NCI-H2029 (cell line): Measurements from ENCODE around the gene CYTH1.

Experiments used
- DNase-seq: peaks from one replicate; lab custom pipeline; 2025; lab: John Stamatoyannopoulos, UW

The CYTH1 gene

DNA sequence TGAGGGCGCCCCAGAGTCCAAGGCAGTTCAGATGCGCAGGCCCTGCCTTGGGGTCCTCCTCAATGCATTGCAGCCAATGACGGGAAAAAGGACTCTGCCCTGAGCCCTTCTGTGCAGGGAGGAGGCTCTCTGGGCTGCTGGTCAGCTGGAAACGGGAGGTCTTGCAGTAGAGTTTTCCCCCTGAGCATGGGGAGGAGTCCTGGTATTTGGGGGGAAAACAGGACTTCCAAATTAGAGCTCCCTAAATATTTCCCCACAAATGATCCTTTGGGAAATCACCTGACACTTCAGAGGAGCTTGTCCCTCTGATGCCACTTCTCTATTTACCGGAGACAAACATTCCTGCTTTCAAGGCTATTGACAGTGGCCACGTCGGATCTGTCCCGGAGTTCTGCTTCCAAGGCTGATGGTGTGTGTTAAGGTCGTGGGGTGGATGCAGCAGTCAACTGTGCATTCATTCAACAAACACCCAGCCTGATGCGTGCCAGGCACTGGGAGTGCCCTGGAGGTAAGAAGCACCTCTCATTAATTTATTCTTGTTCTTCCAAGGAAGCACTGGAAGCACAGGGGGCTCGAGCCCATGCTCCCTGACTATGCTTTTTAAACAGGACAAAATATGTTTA lies 131.9 kb downstream of the CYTH1 start:
- no peak for DNase-seq

DNA sequence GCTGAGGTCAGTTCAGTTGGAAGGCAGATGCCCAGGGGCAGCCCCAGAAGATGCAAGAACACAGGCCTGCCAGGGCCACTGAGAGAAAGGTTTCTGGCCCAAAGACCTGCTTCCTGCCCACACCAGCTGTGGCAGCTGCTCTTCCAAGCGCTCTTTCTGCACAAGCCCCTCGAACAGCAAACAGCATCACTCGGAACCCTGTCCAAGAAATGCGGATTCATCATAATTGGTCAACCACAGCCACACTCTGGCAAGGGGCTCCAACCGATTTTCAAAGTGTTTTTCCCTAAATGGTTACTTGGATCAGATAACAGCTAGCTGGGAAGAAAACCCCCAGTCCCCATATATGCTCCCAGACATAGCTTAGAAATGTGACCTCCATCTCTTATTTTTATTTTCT lies 133.8 kb downstream of the CYTH1 start:
- no peak for DNase-seq

DNA sequence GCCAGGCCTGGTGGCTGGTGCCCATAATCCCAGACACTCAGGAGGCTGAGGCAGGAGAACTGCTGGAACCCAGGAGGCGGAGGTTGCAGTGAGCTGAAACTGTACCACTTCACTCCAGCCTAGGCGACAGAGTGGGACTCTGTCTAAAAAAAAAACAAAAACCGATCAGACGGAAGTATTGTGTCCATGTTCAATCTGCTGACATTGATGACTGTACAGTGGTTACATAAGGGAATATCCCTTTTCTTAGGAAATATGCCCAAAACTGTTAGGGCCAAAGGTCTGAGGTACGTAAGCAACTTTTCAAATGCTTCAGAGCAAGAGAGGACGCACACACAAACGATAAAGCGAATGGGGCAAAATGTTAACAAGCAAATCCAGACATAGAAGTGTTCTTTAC lies 135.0 kb downstream of the CYTH1 start:
- no peak for DNase-seq

DNA sequence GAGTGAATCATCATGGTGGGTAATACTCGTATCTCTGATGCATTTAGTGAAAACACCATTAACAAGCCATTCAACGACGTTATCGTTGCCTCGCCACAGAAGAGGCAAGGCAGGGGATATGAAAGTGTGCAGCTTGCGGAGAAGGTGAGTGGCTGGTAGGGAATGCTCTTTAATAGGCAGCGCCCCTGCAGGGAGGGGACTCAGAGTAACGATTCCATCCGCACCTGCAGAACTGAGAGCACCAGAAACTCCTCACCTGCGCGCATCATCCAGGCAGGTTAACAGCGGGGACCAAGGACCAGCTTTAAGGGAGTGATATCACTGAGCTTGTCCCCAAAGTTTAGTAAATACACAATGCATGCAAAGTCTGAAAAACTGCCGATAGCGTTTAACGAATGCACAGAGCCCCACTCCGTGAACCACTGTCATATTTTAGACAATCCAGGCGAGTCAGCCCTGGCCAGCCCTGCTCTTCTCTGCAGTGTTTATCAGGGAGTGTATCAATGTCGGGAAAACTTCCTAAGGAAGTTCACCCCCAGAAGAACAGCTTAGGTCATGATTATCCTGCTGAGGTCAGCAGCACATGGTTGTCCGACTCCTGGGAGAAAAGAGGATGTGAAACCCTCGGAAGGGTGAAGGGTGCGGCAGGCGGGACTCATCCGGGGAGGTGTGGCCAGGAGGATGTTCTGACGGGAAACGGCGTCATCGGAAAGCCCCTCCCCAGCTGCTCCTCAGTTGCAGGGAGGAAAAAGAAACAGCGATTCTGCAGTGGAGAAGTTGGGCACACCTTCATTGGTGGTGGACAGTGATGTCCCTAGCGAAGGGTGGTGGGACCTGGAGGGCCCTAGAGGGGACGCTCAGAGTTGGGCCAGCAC lies 136.4 kb downstream of the CYTH1 start:
- no peak for DNase-seq

DNA sequence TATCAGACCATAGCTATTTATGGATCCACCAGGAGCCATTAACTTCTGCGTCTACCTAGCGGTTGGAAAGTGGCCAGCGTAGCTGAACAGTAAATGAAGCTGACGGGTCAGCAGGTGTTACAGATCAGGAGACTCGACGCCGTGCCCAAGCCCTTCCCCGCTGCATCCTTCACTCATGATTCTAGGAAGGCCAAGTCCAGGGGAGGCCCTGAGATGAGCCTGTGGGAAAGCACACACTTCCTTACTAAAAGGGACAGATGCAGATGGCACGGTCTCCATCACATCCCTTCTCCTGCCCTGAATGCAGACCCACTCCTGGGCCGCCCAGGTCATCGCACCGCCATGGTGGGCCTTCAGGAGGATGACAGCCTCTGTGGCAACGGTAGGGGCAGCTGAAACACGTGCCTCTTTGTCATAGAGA lies 137.1 kb downstream of the CYTH1 start:
- no peak for DNase-seq

DNA sequence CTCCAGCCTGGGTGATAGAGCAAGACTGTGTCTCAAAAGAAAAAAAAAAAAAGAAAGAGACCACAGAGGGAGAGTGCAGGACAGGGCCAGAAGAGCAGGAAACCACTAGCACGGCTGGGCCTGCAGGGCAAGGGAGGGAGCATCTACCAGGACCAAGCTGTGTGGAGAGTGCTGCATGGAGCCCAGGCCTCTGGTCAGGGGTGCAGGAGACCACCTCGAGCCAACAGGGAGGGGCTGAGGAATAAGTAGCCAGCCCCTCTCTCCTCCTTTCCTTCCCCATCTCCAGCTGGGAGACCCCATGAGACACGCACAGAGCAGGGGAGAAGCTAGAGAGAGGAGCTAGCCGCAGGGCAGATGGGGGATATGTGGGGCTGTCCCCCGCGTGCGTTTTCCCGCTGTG lies 137.8 kb downstream of the CYTH1 start:
- DNase-seq, result no peak

DNA sequence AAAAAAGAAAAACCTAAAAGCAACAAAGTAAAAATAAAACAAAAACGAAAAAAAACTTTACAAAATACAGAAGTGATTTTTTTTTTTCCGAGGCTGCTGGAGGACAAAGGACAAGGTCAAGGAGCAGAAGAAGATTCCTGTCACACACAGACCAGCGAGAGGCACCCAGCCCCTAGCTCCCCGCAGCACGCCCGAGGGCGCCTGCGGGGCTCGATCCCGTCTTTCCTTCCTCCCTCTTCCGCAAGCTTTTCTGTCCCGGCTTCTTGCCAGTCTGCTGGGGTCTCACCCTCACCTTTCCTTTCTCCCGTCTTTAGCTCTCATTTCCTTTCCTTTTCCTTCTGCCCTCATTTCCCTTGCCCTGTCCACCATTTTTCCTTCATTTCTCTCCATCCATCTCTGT lies 138.7 kb downstream of the CYTH1 start:
- DNase-seq, result no peak

DNA sequence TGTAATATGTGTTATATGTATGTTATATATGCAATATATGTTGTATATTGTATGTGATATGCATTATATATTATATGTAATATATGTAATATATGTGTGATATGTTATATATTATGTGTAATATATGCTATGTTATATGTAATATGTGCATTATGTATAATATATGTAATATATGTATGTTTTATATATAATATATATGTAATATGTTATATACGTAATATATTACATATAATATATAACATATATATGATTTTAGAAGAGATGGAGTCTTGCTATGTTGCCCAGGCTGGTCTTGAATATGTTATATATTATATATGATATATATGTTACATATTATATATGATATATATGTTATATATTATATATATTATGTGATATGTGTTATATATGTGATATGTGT lies 139.4 kb downstream of the CYTH1 start:
- no peak for DNase-seq

DNA sequence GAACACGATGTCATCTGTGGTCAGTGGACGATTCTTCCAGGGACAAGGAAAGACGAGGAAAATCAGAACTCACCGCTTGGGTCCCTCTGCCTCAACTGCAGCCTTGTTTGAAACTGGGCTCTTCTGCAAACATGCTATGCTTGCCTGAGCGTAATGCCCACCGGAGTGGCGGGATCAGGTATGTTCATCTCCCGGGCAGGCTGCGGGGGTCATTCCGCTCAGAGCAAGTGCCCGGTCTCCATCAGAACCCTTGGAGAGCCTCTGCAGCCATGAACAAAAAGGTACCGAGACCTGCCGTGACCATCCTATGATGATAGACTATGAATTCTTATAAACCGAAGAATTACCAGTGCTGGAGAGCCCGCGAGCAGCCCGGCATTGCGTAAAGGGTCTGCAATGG lies 140.4 kb downstream of the CYTH1 start:
- no peak for DNase-seq

DNA sequence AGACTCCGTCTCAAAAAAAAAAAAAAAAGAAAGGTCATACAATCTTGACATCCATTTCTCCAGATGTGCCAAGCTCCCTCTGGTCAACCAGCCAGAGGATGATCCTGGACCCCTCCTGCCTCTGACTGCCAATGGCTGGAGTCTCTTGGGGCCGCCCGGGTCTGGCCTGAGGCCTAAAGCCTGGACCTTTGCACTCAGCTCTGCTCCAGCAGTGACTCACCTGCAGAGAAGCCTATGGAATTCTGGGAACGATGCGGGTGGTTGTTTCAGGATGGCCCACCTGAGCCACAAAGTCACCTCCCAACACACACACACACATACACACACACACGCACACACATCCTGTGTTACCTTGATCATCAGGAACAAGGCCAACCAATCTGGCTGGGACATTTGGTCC lies 140.8 kb downstream of the CYTH1 start:
- no peak for DNase-seq

DNA sequence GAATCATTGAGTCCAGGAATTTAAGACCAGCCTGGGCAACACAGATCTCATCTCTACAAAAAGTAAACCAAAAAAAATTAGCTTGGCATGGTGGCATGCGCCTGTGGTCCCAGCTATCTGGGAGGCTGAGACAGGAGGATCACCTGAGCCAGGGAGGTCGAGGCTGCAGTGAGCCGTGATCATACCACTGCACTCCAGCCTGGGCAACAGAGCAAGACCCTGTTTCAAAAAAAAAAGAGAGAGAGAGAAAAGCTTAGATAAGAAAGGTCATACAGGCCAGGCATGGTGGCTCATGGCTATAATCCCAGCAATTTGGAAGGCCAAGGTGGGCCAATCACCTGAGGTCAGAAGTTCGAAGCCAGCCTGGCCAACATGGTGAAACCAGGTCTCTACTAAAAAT lies 141.4 kb downstream of the CYTH1 start:
- no peak for DNase-seq

DNA sequence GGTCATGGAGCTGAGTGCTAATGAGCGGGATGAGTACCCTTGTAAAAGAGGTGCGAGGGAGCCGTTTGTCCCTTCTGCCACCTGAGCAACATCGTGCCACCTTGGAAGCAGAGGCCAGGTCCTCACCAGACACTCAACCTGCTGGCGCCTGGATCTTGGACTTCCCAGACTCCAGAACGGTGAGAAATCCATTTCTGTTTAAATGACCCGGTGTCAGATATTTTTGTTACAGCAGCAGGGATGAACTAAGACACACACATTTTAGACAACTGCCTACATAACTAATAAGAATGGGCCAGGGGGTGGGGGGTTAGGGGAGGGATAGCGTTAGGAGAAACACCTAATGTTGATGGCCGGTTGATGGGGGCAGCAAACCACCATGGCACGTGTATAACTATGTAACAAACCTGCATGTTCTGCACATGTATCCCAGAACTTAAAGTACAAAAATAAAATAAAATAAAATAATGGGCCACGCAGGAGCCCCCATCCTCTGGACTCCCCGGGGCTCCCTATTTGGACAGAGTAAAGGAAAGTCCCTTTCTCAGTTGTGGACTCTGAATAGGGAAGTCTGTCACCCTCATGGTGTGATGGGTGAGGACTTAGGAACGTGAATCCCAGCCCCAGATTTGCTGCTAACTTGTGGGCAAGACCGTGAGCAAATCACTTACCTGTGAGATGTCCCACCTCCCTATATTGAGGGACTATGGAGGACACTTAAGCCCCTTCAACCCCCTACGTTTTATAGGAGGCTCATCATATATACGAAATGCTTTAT lies 144.2 kb downstream of the CYTH1 start:
- DNase-seq, result no peak

DNA sequence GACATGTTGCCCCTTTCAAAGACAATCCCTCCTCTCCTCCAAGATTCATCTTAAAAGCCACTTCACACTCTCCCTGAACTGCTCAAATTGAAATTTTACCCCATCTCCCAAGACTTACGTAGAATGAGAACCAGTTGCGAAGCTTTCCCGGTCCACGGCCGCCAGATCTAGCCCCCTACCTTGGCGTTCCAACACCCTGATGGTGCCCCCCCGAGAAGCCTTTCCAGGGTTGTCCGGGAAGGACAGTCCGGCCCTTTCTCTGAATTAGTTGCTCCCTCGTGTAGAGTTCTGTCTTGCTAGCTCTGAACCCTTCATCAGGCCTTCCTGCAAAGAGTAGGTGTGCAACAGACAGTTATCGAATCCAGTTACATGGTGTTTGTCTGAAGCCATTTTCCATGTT lies 144.9 kb downstream of the CYTH1 start:
- DNase-seq, result no peak

DNA sequence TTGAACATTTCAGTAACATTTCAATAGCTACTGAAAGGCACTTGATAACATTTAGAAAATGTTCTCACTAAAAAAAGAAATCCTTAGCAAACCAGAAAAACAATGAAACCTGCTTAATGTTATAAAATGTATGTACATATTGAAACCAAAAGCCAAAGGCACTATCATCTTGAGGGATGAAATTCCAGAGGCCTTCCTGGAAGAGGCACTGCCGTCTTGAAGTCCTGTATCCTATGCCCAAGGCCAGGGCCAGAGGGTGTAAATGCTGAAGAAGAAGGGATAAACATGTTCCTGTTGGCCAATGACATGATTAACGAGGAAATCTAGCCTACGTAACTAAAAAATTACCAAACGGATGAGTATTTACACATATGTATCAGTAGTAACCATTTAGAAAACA lies 147.9 kb downstream of the CYTH1 start:
- DNase-seq, result no peak

DNA sequence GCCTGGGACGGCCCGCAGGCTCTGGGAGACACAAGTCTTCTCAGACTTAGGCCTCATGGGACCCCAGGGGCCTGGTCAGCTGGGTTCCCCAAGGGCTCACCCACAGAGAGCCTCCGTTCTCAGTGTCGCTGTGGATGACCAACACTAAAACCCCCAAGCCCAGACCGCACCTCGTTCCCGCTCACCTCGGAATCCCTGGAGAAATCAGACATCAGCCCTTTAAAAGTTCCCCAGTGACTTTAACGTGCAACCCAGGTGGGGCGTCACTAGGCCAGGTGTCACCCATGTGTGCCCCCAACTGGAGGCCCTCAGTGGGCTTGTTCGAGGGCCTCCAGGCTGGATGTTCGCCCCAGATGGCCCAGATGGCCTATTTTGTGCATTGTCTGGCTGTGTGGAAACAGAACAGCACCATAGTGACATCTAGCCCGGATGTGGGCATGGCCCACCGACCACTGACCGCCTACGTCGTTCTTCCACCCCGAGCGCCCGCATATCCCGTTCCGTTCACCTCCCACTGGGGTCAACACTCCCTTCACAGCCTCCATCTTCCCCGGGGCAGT lies 152.6 kb downstream of the CYTH1 start:
- DNase-seq, result no peak

DNA sequence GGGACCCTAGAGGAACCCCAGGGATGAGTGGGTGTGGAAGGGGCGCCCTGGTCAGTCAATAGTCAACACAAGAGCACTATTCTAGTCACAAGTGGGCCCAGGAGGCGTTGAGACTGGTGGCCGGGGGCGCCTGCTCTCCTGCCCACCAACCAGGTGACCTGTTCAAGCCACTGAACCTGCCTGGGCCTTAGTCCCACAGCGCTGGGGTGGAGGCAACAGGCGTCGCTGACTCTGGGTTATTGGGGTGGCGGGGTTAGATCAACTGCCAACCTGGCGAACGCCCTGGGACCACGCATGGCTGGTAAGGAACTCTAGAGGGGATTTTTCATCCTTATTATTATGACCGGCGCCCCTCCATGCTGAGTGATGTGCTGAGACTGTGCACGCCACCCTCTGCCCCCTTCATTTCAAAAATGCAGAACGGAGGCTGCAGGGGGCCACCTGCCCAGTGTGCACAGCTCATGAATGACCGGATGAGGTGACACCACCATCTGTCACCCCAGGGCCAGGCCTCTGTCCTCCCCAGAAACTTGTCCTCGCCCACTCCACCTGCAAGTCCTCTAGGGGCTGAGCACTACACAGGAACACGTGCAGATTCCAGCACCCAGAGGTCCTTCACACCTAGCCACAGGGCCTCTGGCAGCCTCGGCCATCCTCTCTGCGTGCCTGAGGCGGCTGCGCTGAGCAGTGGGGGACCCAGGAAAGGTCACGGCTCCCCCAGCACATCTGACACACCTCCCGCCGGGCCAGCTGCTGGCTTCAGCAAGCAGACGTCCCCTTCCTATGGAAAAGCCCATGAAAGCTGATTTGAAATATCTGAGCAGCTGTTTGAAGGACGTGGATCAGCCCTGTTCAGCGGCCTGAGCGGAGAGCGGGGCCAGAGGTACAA lies 153.3 kb downstream of the CYTH1 start:
- no peak for DNase-seq

DNA sequence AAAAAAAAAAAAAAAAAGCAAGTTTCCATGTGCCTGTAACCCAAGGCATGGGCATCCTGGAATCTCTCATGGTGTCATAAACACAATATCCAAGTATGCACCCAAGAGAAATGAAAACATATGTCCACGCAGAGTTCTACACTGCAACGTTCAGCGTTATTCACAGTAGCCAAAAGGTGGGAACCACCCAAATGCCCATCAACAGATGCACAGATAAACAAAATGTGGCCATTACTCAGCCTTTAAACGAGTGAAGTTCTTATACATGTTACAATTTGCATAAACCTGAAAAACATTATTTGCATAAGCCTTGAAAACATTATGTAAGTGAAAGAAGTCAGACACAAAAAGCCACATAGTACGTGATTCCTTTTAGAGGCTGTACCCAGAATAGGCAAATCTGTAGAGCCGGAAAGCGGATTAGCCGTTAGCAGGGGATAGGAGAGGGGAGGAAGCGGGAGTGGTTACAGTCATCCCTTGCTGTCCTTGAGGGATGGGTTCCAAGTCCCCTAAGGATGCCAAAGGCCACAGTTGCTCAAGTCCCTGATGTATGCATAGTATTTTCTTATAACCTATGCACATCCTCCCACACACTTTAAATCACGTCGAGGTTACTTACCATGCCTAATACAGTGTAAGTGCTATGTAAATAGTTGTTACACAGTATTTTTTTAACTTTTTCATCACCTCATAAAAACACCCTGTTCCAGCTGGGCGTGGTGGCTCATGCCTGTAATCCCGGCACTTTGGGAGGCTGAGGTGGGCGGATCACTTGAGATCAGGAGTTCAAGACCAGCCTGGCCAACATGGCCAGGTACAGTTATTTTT lies 157.5 kb downstream of the CYTH1 start:
- DNase-seq, result no peak
